Measurements from ENCODE around the gene PBX1. TPM values are rescaled to one million over a fixed set of nuclear protein-coding genes. Genes with fewer than 3 reads are reported as not detected.
"Not testable (repeated sequence)": the region's sequence is repeated elsewhere in the genome, so short reads cannot be mapped to it uniquely, and the experiment has no call there.

The PBX1 gene
- total RNA-seq, 2 donors from 2014 or later: 59.9 to 79.2 TPM

DNA sequence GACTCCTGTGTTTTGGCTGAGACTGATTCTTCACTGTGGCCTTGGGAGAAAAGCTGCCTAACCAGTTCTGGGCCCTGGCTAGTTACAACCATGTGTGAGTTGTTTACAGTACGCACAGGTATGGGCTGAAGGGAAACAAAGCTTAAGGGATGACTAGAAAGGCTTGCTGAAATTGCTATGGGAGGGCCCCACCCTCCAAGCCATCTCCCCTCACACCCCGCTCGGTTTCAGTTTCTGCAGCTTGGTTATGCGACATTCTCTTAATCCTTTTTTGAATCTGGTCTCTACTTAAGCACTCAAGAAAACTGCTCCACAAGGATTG is 43.1 kb downstream of the PBX1 start:
- Mint-ChIP-seq H3K27ac (peak overlapping the region; percentile 88), H3K4me1 (peaks cover 69% of the 10 kb centered on the region), H3K27me3 (ENCODE audit: insufficient read depth) (no peaks in the 10 kb centered on the region), H3K9me3 (no peaks in the 10 kb centered on the region), H3K36me3 (ENCODE audit: low read depth) (peaks cover 8% of the 10 kb centered on the region), H3K4me3 (peak overlapping the region; percentile 46)
- no peak for TF ChIP-seq CTCF (conservative IDR thresholded peaks at IDR 0.05)
- no peak overlapping the region for H3K9ac ChIP-seq (ENCODE audit: extremely low read depth, low read length, poor library complexity, severe bottlenecking)
- peaks cover 4% of the 10 kb centered on the region for H3K36me3 ChIP-seq (ENCODE audit: control insufficient read depth, insufficient read depth, low read length)
- peak; percentile 87 for DNase-seq
- H3K4me3 ChIP-seq (ENCODE audit: low read length): peak overlapping the region; percentile 63
- H3K4me1 ChIP-seq (ENCODE audit: control insufficient read depth, insufficient read depth, low read length): peaks cover 26% of the 10 kb centered on the region
- peak overlapping the region; percentile 45 for H3K27ac ChIP-seq (ENCODE audit: low read depth, low read length)
- H3K27me3 ChIP-seq (ENCODE audit: control insufficient read depth, insufficient read depth, low read length, poor library complexity, severe bottlenecking): no peaks in the 10 kb centered on the region
- peaks cover 4% of the 10 kb centered on the region for H3K9me3 ChIP-seq (ENCODE audit: control insufficient read depth, low read length)
- 23 to 60% methylated on average over 1 to 4 of the region's 4 CpGs for WGBS, 2 experiments (ENCODE audit: insufficient coverage in 1 of 2, insufficient read length in 1 of 2)

DNA sequence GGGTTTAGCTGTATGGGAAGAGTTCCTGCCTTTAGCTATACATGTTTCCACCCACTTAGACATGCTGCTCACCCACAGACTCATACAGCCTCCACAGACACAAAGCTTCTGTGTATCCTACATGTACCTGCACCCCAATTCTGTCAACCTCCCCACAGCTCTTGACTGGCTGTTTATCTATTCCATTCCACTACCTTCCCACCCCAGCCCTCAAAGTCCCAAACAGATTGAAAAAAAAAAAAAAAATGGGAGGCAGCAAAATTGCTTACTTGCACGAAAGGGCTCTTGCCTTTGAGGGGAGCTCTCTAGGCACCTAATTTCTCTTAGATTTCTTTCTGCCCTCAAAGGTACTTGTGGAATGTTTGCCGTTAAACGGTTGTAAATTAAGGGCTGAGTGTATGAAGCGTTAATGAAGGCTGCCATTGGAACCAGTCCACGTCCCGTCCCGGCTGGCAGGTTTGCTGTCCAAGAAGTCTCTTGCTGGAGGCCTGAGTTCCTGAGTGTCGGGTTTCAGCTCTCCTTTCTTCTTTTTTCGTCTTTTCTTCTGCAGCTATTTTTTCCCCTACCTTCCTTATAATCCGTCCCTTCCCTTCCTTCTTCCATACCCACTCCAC is 43.6 kb downstream of the PBX1 start:
- H3K9ac ChIP-seq (ENCODE audit: extremely low read depth, low read length, poor library complexity, severe bottlenecking): no peak overlapping the region

GRCh38 chr1:164603805-164604204 is 44.8 kb downstream of the PBX1 start:
- H3K27ac ChIP-seq (ENCODE audit: low read depth, low read length); H3K27ac Mint-ChIP-seq; H3K4me3 ChIP-seq (ENCODE audit: low read length); H3K4me3 Mint-ChIP-seq; H3K36me3 ChIP-seq (ENCODE audit: control insufficient read depth, insufficient read depth, low read length); H3K27me3 ChIP-seq (ENCODE audit: control insufficient read depth, insufficient read depth, low read length, poor library complexity, severe bottlenecking); H3K27me3 Mint-ChIP-seq (ENCODE audit: insufficient read depth); H3K9me3 Mint-ChIP-seq; DNase-seq; H3K36me3 Mint-ChIP-seq (ENCODE audit: low read depth); H3K9ac ChIP-seq (ENCODE audit: extremely low read depth, low read length, poor library complexity, severe bottlenecking); H3K9me3 ChIP-seq (ENCODE audit: control insufficient read depth, low read length): not testable (repeated sequence)
- 98 to 100% methylated on average over 1 to 4 of the region's 4 CpGs for WGBS, 2 experiments (ENCODE audit: insufficient coverage in 1 of 2, insufficient read length in 1 of 2)
- H3K4me1 ChIP-seq (ENCODE audit: control insufficient read depth, insufficient read depth, low read length): peaks cover 23% of the 10 kb centered on the region
- H3K4me1 Mint-ChIP-seq: peaks cover 65% of the 10 kb centered on the region

More for the DNA sequence above, 43.6 kb downstream of the PBX1 start:
- WGBS, 2 experiments (ENCODE audit: insufficient coverage in 1 of 2, insufficient read length in 1 of 2): 10 to 15% methylated on average over 6 to 10 of the region's 10 CpGs
- no peak for TF ChIP-seq CTCF (conservative IDR thresholded peaks at IDR 0.05)
- H3K27ac ChIP-seq (ENCODE audit: low read depth, low read length): peak overlapping the region; percentile 45
- no peaks in the 10 kb centered on the region for H3K27me3 Mint-ChIP-seq (ENCODE audit: insufficient read depth)
- H3K4me3 Mint-ChIP-seq: peak overlapping the region; percentile 46
- peak; percentile 86 for DNase-seq
- peaks cover 5% of the 10 kb centered on the region for H3K36me3 Mint-ChIP-seq (ENCODE audit: low read depth)
- H3K36me3 ChIP-seq (ENCODE audit: control insufficient read depth, insufficient read depth, low read length): no peaks in the 10 kb centered on the region
- H3K4me3 ChIP-seq (ENCODE audit: low read length): peak overlapping the region; percentile 63
- H3K4me1 Mint-ChIP-seq: peaks cover 73% of the 10 kb centered on the region
- peak overlapping the region; percentile 88 for H3K27ac Mint-ChIP-seq
- H3K9me3 ChIP-seq (ENCODE audit: control insufficient read depth, low read length): peaks cover 4% of the 10 kb centered on the region
- H3K4me1 ChIP-seq (ENCODE audit: control insufficient read depth, insufficient read depth, low read length): peaks cover 26% of the 10 kb centered on the region
- H3K27me3 ChIP-seq (ENCODE audit: control insufficient read depth, insufficient read depth, low read length, poor library complexity, severe bottlenecking): no peaks in the 10 kb centered on the region
- H3K9me3 Mint-ChIP-seq: no peaks in the 10 kb centered on the region

- H3K27me3 ChIP-seq (ENCODE audit: control insufficient read depth, insufficient read depth, low read length, poor library complexity, severe bottlenecking): no peaks in the 10 kb centered on the region
- peaks cover 2% of the 10 kb centered on the region for H3K36me3 Mint-ChIP-seq (ENCODE audit: low read depth)
- H3K4me1 Mint-ChIP-seq: peaks cover 61% of the 10 kb centered on the region
- no peak overlapping the region for H3K9ac ChIP-seq (ENCODE audit: extremely low read depth, low read length, poor library complexity, severe bottlenecking)
- 96% methylated on average over 2 of the region's 2 CpGs; no CpG with 5 or more reads in 1 of the 2 experiments for WGBS, 2 experiments (ENCODE audit: insufficient coverage in 1 of 2, insufficient read length in 1 of 2)
- H3K4me3 Mint-ChIP-seq: no peak overlapping the region
- H3K9me3 Mint-ChIP-seq: no peaks in the 10 kb centered on the region
- no peaks in the 10 kb centered on the region for H3K9me3 ChIP-seq (ENCODE audit: control insufficient read depth, low read length)
- H3K4me3 ChIP-seq (ENCODE audit: low read length): no peak overlapping the region
- DNase-seq: no peak
- H3K36me3 ChIP-seq (ENCODE audit: control insufficient read depth, insufficient read depth, low read length): no peaks in the 10 kb centered on the region
- peaks cover 23% of the 10 kb centered on the region for H3K4me1 ChIP-seq (ENCODE audit: control insufficient read depth, insufficient read depth, low read length)
- no peaks in the 10 kb centered on the region for H3K27me3 Mint-ChIP-seq (ENCODE audit: insufficient read depth)
- H3K27ac ChIP-seq (ENCODE audit: low read depth, low read length): no peak overlapping the region
- no peak overlapping the region for H3K27ac Mint-ChIP-seq
- TF ChIP-seq CTCF (conservative IDR thresholded peaks at IDR 0.05): no peak
Measured at GRCh38 chr1:164604541-164604940, 45.6 kb downstream of the PBX1 start.

All from endodermal cell (in vitro differentiated cells).